ENCODE data around the gene SSB.

SSB gene

DNA sequence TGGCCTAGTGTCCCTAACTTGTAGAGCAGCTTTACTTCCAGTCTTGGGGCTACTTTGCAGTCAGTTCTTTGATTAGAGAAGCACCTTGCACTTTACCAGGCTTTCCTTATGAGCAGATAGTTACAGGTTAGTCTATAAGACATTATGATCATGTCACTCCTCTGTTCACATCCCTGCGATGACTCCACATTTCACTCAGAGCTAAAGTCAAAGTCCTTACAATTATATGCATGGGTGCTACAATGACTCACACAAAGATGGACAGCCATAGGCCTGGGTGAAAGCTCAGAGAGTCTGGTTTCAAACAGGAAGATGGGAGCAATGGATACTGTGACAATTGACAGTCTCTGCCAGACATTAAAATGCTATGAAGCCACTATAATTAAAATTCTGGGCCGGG is 27.1 kb upstream of the SSB start:
- Mint-ChIP-seq H3K4me1 (ENCODE audit: low read depth) (peaks cover 13% of the 10 kb centered on the region), H3K27ac (no peak overlapping the region), H3K9me3 (ENCODE audit: low read depth) (no peaks in the 10 kb centered on the region), H3K4me3 (no peak overlapping the region), H3K36me3 (no peaks in the 10 kb centered on the region), H3K27me3 (peaks cover 13% of the 10 kb centered on the region)

DNA sequence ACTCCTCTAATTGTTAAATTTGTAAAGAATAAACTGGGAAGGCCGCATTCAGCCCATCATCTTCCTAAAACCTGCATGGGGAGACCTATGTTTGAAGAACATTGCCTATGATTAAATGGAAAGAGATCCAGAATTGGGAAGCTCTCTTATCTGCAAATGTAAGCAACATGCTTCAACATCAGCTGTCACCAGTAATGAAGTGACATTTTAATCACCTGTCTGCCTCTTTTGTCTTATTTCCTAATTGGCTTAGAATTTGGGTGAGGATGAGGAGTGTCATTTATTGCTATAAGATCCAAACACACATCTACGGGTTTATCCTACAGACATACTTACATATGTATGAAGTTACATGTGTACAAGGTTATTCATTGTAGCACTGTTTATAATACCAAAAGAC is 26.0 kb upstream of the SSB start:
- Mint-ChIP-seq H3K27ac (no peak overlapping the region), H3K36me3 (no peaks in the 10 kb centered on the region), H3K27me3 (peaks cover 8% of the 10 kb centered on the region), H3K4me1 (ENCODE audit: low read depth) (peaks cover 7% of the 10 kb centered on the region), H3K9me3 (ENCODE audit: low read depth) (no peaks in the 10 kb centered on the region), H3K4me3 (no peak overlapping the region)

DNA sequence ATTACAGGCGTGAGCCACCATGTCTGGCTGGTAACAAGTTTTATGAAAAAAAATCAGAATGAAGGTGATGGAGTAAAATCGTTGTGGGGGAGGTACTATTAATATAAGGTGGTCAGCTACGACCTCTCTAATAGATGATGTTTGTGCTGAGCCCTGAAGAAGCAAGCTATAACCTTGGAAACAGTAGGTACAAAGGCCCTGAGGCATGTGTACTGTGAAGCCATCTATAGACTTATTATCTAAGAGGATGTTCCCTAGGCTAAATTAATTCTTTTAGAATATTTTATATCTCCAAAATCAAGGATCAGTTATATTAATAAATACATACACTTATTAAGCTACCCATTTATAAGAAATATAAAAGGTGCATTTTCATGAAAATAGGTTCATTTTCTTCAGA is 23.3 kb upstream of the SSB start:
- Mint-ChIP-seq H3K9me3 (ENCODE audit: low read depth) (no peaks in the 10 kb centered on the region), H3K4me3 (no peak overlapping the region), H3K27ac (no peak overlapping the region)

DNA sequence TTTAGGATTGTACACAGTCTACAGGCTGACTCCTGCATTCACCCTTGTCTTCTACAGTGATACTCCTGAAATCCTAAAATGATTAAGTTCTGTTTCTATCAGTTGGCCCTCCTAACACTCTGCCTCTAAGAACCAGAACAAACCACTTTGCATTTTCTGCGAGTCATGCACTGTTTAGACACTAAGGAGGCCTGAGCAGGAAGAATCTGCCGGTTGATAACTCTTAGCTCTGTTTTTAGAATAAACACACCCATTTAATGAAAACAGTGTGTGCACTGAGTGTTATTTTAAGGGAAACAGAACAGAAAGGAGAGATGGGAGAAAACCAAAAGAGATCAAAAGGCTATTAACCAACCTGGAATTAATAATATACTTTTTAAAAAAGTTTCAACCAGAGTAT is 22.9 kb upstream of the SSB start:
- H3K36me3 Mint-ChIP-seq: no peaks in the 10 kb centered on the region
- H3K9me3 Mint-ChIP-seq (ENCODE audit: low read depth): no peaks in the 10 kb centered on the region
- no peaks in the 10 kb centered on the region for H3K27me3 Mint-ChIP-seq
- no peaks in the 10 kb centered on the region for H3K4me1 Mint-ChIP-seq (ENCODE audit: low read depth)
- H3K27ac Mint-ChIP-seq: no peak overlapping the region
- H3K4me3 Mint-ChIP-seq: no peak overlapping the region

More for the DNA sequence above, 23.3 kb upstream of the SSB start:
- H3K4me1 Mint-ChIP-seq (ENCODE audit: low read depth): no peaks in the 10 kb centered on the region
- H3K27me3 Mint-ChIP-seq: no peaks in the 10 kb centered on the region
- no peaks in the 10 kb centered on the region for H3K36me3 Mint-ChIP-seq

DNA sequence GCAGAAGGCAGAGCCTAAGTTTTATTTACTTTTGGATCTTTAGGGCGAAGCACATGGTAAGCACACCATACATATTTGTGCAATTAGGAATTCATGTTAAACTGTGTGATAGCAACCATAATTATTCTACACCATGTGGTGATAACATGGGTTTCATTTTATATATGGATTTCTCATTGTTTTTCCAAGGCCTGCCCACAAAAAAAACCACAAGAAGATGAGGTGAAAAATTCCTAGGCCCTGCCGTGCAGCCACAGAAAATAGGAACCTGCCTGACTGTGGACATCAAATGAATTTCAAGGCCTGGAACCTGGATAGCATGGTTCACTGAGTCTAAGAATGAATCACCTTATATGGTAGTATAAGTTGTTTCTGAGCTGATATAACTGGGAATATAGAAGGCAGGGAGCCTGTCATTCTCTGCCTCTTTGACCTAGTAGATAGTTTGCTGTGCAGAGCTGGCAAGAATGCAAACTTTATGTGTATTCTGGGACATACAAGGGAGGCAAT is 22.4 kb upstream of the SSB start:
- no peak overlapping the region for H3K27ac Mint-ChIP-seq
- H3K27me3 Mint-ChIP-seq: no peaks in the 10 kb centered on the region
- no peaks in the 10 kb centered on the region for H3K36me3 Mint-ChIP-seq
- no peaks in the 10 kb centered on the region for H3K4me1 Mint-ChIP-seq (ENCODE audit: low read depth)
- no peak overlapping the region for H3K4me3 Mint-ChIP-seq
- no peaks in the 10 kb centered on the region for H3K9me3 Mint-ChIP-seq (ENCODE audit: low read depth)

DNA sequence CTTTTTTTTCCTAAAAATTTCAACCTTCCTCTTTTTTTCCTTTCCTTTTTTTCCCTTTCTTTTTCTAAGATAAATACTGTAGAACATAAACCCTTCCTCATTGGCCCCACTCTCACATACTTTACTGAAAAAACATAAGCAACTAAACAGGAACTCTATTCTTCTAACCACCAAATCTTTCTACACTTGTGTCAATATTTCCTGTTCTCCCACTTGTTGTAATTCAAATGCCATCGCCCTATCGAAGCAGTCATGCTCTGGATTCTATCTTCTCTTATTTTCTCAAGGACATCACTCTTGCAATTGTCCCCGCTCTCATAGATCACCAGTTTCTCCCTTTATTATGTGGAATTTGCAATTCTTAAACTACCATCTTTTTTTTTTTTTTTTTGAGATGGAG is 20.2 kb upstream of the SSB start:
- no peaks in the 10 kb centered on the region for H3K36me3 Mint-ChIP-seq
- no peak overlapping the region for H3K4me3 Mint-ChIP-seq
- no peaks in the 10 kb centered on the region for H3K9me3 Mint-ChIP-seq (ENCODE audit: low read depth)
- H3K27ac Mint-ChIP-seq: no peak overlapping the region
- H3K27me3 Mint-ChIP-seq: peaks cover 1% of the 10 kb centered on the region
- no peaks in the 10 kb centered on the region for H3K4me1 Mint-ChIP-seq (ENCODE audit: low read depth)

DNA sequence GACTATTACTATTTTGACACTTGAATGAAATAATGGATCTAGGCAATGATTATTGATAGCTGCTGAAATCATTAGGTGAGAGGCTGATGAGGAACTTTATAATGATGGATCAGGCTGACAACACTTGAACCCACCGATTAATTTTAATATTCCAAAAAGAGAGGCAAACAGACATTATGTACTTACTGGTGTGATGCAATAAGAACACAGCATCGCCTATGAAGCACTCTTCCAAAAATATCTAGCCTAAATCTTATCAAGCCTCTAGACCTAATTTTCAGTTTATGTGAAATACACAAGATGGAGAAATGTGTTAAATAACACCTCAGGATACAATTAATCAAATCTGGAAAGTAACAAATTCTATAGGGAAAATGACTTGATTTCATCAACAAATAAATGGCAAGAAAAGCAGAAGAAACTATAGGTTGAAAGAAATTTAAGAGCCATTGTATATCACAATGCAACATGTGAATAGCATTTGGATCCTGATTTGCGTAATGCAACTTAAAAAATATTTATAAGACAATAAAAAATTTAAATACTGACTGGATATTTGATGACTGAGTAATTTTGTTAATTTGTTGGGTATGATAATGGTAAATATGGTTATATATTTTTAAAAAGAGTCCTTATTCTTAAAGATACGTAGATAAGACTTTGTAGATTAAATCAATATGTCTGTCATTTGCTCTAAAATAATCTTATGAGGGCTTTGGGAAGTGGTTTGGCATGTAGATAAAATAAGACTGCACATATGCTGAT is 17.2 kb upstream of the SSB start:
- Mint-ChIP-seq H3K27ac (no peak overlapping the region), H3K36me3 (no peaks in the 10 kb centered on the region), H3K4me1 (ENCODE audit: low read depth) (no peaks in the 10 kb centered on the region), H3K4me3 (no peak overlapping the region), H3K9me3 (ENCODE audit: low read depth) (no peaks in the 10 kb centered on the region), H3K27me3 (peaks cover 3% of the 10 kb centered on the region)

DNA sequence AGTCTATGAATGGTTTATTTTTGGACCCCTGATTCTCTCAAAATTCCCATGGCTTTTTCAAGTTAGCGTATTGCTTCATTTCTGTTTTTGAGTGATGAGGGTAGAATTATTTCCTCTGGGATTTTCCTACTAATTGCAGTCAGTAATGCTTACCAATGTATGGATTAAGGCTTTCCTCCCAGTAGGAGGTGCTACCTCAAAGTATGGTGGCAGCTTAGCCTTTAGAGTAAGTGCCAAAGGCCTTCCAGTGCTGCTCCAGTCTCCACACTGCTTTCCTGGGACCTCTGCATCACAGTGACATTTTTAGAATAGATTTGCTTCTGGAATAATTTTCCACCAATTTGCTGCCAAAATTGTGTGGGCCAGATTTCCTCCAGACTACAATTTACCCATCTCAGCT is 16.2 kb upstream of the SSB start:
- Mint-ChIP-seq H3K4me1 (ENCODE audit: low read depth) (no peaks in the 10 kb centered on the region), H3K27ac (no peak overlapping the region), H3K27me3 (peaks cover 3% of the 10 kb centered on the region), H3K36me3 (no peaks in the 10 kb centered on the region), H3K9me3 (ENCODE audit: low read depth) (no peaks in the 10 kb centered on the region), H3K4me3 (no peak overlapping the region)

DNA sequence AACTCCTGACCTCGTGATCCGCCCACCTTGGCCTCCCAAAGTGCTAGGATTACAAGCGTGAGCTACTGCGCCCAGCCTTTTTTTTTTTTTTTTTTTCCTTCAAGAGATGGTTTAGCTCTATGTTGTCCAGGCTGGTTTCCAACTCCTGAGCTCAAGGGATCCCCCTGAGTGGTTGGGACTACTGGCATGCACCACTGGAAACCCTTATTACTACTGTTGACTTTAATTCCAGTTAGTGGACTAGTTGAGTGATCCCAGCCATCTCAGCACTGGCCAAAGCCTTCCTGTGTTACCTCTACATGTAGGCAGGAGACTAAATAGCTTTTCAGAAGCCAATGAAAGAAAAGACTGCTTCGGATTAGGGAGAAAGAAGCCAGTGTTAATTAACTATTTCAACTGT is 8.1 kb upstream of the SSB start:
- peaks cover 4% of the 10 kb centered on the region for H3K36me3 Mint-ChIP-seq
- H3K4me1 Mint-ChIP-seq (ENCODE audit: low read depth): peaks cover 5% of the 10 kb centered on the region
- no peaks in the 10 kb centered on the region for H3K9me3 Mint-ChIP-seq (ENCODE audit: low read depth)
- H3K4me3 Mint-ChIP-seq: no peak overlapping the region
- peaks cover 14% of the 10 kb centered on the region for H3K27me3 Mint-ChIP-seq
- no peak overlapping the region for H3K27ac Mint-ChIP-seq

DNA sequence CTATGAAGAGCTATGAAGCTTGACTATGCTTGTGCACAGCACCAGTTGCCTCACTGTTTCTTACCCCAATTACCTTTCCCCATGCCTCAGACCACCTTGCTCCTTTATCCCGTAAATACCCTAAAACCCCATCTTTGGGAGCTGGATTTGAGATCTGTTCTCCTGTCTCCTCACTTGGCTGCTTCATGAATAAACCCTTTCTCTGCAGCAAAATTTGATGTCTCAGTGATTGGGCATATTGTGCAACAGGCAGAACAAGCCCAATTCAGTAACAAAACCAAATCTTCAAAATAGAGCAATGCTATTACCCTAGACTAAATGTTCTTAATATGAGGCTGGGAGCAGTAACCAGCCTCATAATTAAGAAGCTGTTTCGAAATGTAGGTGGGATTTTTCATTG is 3.5 kb upstream of the SSB start:
- H3K36me3 Mint-ChIP-seq: no peaks in the 10 kb centered on the region
- no peak overlapping the region for H3K27ac Mint-ChIP-seq
- H3K9me3 Mint-ChIP-seq (ENCODE audit: low read depth): no peaks in the 10 kb centered on the region
- peaks cover 12% of the 10 kb centered on the region for H3K4me1 Mint-ChIP-seq (ENCODE audit: low read depth)
- no peaks in the 10 kb centered on the region for H3K27me3 Mint-ChIP-seq
- no peak overlapping the region for H3K4me3 Mint-ChIP-seq

DNA sequence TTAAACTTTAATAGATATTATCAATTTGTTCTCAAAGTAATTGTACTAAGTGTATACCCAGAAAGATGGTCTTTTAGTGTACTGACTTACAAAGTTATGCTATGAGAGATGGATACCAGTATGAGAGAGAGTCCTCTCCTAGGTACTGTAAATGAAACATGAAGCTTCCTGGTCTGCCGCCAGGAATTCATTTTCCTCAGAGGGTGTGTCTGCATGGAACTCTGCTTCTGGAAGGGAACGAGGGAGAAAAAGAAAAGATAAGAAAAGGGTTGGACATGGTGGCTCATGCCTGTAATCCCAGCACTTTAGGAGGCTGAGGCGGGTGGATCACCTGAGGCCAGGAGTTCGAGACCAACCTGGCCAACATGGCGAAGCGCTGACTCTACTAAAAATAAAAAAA is 2.2 kb upstream of the SSB start:
- peaks cover 19% of the 10 kb centered on the region for H3K4me1 Mint-ChIP-seq (ENCODE audit: low read depth)
- H3K36me3 Mint-ChIP-seq: peaks cover 2% of the 10 kb centered on the region

DNA sequence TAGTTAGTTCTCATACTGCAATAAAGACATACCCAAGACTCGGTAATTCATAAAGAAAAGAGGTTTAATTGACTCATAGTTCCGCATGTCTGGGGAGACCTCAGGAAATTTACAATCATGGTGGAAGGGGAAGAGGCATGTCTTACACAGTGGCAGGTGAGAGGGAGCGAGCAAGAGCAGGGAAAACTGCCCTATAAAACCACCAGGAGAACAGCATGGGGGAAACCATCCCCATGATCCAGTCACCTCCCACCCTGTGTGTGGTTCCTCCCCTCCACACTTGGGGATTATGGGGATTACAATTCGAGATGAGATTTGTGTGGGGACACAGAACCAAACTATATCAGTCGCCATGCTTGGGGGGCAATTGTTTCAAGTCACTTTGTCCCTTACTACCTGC is 1.1 kb upstream of the SSB start:
- Mint-ChIP-seq H3K4me3 (peak overlapping the region; percentile 47), H3K4me1 (ENCODE audit: low read depth) (peaks cover 28% of the 10 kb centered on the region), H3K27me3 (no peaks in the 10 kb centered on the region), H3K27ac (no peak overlapping the region), H3K9me3 (ENCODE audit: low read depth) (no peaks in the 10 kb centered on the region), H3K36me3 (peaks cover 2% of the 10 kb centered on the region)

More for the DNA sequence above, 2.2 kb upstream of the SSB start:
- Mint-ChIP-seq H3K9me3 (ENCODE audit: low read depth) (no peaks in the 10 kb centered on the region), H3K4me3 (no peak overlapping the region), H3K27ac (peak overlapping the region; percentile 61), H3K27me3 (no peaks in the 10 kb centered on the region)

DNA sequence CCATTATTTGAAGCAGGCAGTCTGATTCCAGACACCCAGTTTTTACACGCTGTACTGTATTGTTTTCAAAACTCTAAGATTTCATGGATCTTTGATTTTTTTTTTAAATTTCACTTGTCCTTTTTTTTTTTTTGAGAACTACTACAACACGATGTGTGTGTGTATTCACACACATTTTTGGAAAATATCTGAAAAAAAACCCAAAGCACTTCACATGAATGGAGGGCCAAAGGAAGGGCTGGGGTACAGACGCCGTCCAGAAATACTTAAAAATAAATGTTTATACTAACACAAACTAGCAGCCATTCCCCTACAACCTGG is 314 bp upstream of the SSB start:
- Mint-ChIP-seq H3K36me3 (peaks cover 2% of the 10 kb centered on the region), H3K27me3 (no peaks in the 10 kb centered on the region), H3K4me1 (ENCODE audit: low read depth) (peaks cover 32% of the 10 kb centered on the region), H3K9me3 (ENCODE audit: low read depth) (no peaks in the 10 kb centered on the region), H3K27ac (peak overlapping the region; percentile 75), H3K4me3 (peak overlapping the region; percentile 77)

DNA sequence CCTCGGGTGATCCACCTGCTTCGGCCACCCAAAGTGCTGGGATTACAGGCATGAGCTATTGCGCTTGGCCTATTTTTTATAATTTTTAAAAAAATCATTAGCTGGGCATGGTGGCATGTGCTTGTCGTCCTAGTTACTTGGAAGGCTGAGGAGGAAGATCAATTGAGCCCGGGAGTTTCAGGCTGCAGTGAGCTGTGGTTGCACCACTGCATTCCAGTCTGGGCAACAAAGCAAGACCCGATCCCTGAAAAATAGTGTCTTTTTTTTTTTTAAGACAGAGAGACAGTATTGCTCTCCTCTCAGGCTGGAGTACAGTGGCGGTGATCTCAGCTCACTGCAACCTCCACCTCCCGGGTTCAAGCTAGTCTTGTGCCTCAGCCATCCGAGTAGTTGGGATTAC is 4.8 kb downstream of the SSB start:
- Mint-ChIP-seq H3K4me1 (ENCODE audit: low read depth) (peaks cover 29% of the 10 kb centered on the region), H3K9me3 (ENCODE audit: low read depth) (no peaks in the 10 kb centered on the region), H3K36me3 (peaks cover 2% of the 10 kb centered on the region), H3K27me3 (no peaks in the 10 kb centered on the region), H3K27ac (no peak overlapping the region), H3K4me3 (no peak overlapping the region)

DNA sequence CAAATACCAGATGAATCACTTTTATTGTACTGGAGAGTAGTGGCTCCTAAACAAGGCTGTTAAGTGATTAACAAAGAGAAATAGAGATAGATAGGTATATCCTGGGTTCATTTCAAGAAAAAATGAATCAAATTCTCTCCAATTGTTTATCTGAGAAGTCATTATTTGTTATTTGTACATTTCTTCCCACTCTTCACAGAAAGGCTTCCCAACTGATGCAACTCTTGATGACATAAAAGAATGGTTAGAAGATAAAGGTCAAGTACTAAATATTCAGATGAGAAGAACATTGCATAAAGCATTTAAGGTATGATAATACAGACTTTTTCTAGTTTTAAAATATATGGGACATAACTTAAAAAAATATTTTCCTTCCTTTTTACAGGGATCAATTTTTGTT is 7.9 kb downstream of the SSB start:
- Mint-ChIP-seq H3K27ac (no peak overlapping the region), H3K27me3 (no peaks in the 10 kb centered on the region), H3K9me3 (ENCODE audit: low read depth) (no peaks in the 10 kb centered on the region), H3K4me1 (ENCODE audit: low read depth) (peaks cover 16% of the 10 kb centered on the region), H3K36me3 (peaks cover 3% of the 10 kb centered on the region), H3K4me3 (no peak overlapping the region)

DNA sequence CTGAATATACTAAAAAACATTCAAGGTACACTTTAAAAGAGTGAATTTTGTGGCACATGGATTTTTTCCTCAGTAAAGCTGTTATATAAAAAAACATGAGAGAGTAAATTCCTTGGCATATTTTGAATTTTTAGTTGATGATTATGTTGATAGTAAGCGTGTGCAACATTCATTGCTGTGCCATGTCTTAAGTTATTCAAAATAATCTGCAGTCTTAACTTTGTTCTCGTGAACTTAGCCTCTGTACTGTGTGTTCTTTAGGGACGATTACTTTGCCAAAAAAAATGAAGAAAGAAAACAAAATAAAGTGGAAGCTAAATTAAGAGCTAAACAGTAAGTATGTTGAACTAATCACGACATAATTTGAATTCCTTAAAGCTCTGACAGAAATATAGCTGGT is 9.6 kb downstream of the SSB start:
- peaks cover 5% of the 10 kb centered on the region for H3K36me3 Mint-ChIP-seq
- peak overlapping the region; percentile 34 for H3K27ac Mint-ChIP-seq
- no peaks in the 10 kb centered on the region for H3K9me3 Mint-ChIP-seq (ENCODE audit: low read depth)
- peaks cover 3% of the 10 kb centered on the region for H3K4me1 Mint-ChIP-seq (ENCODE audit: low read depth)
- H3K4me3 Mint-ChIP-seq: no peak overlapping the region
- no peaks in the 10 kb centered on the region for H3K27me3 Mint-ChIP-seq

Measured in activated naive CD8-positive, alpha-beta T cell (primary cell).